ENCODE results near the gene ADAMTS12. TPM values are rescaled to one million over a fixed set of nuclear protein-coding genes. Genes with fewer than 3 reads are reported as not detected.

Gene ADAMTS12
- total RNA-seq, 6 experiments from 2014 or later: 42.2 to 49.7 (median 47.2) TPM

DNA sequence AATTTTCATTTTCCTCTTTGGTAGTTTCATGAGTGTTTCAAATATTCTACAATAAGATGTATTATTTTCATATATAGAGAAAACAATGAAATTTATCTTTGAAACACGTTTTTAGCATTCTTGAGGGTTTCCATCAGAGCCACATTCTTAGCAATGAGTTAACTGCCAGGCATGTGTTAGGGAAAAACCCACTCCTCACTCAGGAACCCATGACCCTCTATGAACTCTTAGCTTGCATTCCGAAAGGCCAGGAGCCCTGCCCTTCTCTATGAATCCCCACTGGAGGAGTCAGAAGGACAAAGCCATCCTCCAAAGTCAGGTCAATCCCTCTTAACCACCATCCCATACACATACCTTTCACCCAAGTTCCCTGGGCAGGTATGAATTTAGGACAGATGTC, 57.5 kb downstream of the ADAMTS12 start:
- Mint-ChIP-seq H3K4me3 (no peak overlapping the region), H3K4me1 (ENCODE audit: low read depth) (peaks cover 92% of the 10 kb centered on the region), H3K27ac (peak overlapping the region; percentile 78), H3K27me3 (ENCODE audit: insufficient read depth) (peaks cover 3% of the 10 kb centered on the region), H3K36me3 (ENCODE audit: low read depth) (peaks cover 49% of the 10 kb centered on the region), H3K9me3 (no peaks in the 10 kb centered on the region)
- TF ChIP-seq, protein P1, sequence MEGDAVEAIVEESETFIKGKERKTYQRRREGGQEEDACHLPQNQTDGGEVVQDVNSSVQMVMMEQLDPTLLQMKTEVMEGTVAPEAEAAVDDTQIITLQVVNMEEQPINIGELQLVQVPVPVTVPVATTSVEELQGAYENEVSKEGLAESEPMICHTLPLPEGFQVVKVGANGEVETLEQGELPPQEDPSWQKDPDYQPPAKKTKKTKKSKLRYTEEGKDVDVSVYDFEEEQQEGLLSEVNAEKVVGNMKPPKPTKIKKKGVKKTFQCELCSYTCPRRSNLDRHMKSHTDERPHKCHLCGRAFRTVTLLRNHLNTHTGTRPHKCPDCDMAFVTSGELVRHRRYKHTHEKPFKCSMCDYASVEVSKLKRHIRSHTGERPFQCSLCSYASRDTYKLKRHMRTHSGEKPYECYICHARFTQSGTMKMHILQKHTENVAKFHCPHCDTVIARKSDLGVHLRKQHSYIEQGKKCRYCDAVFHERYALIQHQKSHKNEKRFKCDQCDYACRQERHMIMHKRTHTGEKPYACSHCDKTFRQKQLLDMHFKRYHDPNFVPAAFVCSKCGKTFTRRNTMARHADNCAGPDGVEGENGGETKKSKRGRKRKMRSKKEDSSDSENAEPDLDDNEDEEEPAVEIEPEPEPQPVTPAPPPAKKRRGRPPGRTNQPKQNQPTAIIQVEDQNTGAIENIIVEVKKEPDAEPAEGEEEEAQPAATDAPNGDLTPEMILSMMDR (IDR thresholded peaks at IDR 0.05): no peak
- no peak for DNase-seq

GRCh38 chr5:33833237-33833575, 58.6 kb downstream of the ADAMTS12 start:
- Mint-ChIP-seq H3K27me3 (ENCODE audit: insufficient read depth) (peaks cover 3% of the 10 kb centered on the region), H3K27ac (peak overlapping the region; percentile 78), H3K4me3 (peak overlapping the region; percentile 6; the same call in 1 of the 2 replicates), H3K9me3 (no peaks in the 10 kb centered on the region), H3K4me1 (ENCODE audit: low read depth) (peaks cover 95% of the 10 kb centered on the region), H3K36me3 (ENCODE audit: low read depth) (peaks cover 38% of the 10 kb centered on the region)
- TF ChIP-seq, protein P1 (IDR thresholded peaks at IDR 0.05): no peak
- no peak for DNase-seq

DNA sequence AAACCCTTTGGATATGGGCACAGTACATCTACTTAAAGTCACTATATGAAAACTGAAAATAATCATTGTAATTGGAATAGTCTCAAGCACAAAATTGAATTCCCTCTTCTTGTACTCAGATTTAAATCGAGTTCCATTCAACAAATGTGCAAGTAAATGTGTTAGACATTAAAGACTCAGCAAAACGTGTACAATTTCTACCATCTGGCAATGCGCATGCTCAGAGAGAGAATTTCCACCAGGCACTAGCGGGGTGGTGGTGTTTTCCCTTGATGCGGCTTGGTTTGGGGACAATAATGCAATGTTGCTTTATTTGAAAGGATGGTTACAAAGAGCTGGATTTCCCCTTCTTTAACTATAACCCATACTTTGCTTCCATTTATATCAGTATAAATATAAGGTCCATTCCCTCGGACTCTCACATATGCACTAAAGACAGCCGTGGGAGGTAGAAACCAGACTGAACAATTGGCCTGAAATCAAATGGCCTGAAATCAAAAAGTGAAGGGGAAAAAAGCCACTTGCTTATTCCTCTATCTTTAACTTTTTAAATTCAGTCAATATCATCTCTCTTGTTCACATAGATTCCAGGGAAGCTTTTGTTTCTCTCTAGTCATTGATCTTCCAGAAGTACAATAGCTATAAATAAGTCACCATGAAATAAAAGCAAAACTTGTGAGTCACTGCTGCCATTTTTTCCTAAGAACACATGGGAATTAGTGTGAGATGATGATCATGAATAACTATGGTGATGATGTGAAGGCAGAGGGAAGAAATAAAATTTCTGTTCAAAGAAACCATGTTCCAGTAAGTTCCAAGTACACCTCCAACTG, 59.2 kb downstream of the ADAMTS12 start:
- Mint-ChIP-seq H3K9me3 (no peaks in the 10 kb centered on the region), H3K4me1 (ENCODE audit: low read depth) (peaks cover 95% of the 10 kb centered on the region), H3K4me3 (peak overlapping the region; percentile 6), H3K27me3 (ENCODE audit: insufficient read depth) (peaks cover 3% of the 10 kb centered on the region), H3K36me3 (ENCODE audit: low read depth) (peaks cover 32% of the 10 kb centered on the region), H3K27ac (peak overlapping the region; percentile 78)
- TF ChIP-seq, protein P1 (IDR thresholded peaks at IDR 0.05): no peak
- peak; percentile 32 for DNase-seq

GRCh38 chr5:33831041-33831440, 60.7 kb downstream of the ADAMTS12 start:
- Mint-ChIP-seq H3K4me3 (no peak overlapping the region), H3K27ac (no peak overlapping the region), H3K9me3 (no peaks in the 10 kb centered on the region), H3K36me3 (ENCODE audit: low read depth) (peaks cover 26% of the 10 kb centered on the region), H3K4me1 (ENCODE audit: low read depth) (peaks cover 89% of the 10 kb centered on the region), H3K27me3 (ENCODE audit: insufficient read depth) (no peaks in the 10 kb centered on the region)
- TF ChIP-seq, protein P1 (IDR thresholded peaks at IDR 0.05): no peak
- no peak for DNase-seq

DNA sequence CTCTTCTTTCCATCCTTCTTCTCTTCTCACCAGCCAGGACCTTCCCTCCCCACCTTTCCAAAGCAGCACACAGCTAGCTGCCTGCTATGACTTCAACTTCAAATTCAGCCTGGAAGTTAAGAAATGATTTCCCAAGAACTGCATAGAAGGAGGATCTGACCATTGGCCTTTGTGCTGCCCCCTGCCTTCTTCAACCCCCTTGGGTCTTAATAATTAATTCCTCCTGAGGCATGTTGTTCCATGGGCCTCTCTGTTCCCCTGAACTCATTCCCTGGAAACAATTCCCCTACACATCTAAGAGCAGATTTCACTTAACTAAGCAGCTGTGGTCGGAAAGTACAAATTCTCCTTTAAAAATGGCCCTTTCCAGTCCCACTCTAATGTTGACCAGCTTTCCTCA, 62.4 kb downstream of the ADAMTS12 start:
- H3K4me3 Mint-ChIP-seq: no peak overlapping the region
- H3K36me3 Mint-ChIP-seq (ENCODE audit: low read depth): peaks cover 28% of the 10 kb centered on the region
- H3K4me1 Mint-ChIP-seq (ENCODE audit: low read depth): peaks cover 89% of the 10 kb centered on the region
- no peak for DNase-seq
- TF ChIP-seq, protein P1 (IDR thresholded peaks at IDR 0.05): no peak
- no peaks in the 10 kb centered on the region for H3K9me3 Mint-ChIP-seq
- H3K27ac Mint-ChIP-seq: no peak overlapping the region
- H3K27me3 Mint-ChIP-seq (ENCODE audit: insufficient read depth): no peaks in the 10 kb centered on the region
